H1 (cell line): ENCODE results near the gene RBFOX1. TPM values are rescaled to one million over a fixed set of nuclear protein-coding genes. Genes with fewer than 3 reads are reported as not detected.

Experiments used
- BACH1 ChIP-seq: IDR thresholded peaks from 2 replicates; pipeline ENCODE4 v1.6.1; 2012; ENCODE audit warnings: low read length, improper control_type of control experiment
- BCL11A ChIP-seq, 2 experiments: IDR thresholded peaks; one replicate each; pipeline ENCODE4 v1.6.1; 2011; ENCODE audit warnings: low read depth in 2 of 2, low read length in 2 of 2, mild to moderate bottlenecking in 2 of 2
- EGR1 ChIP-seq: IDR thresholded peaks from 2 replicates; pipeline ENCODE4 v1.6.1; 2011; ENCODE audit warnings: low read depth, low read length, borderline replicate concordance
- KDM1A ChIP-seq: fragments of 200-600, 300-600 bp; sonication (generic); IDR thresholded peaks from 2 replicates; pipeline ENCODE4 v1.7.1; 2016; ENCODE audit warnings: mild to moderate bottlenecking, low read length, borderline replicate concordance
- NANOG ChIP-seq: IDR thresholded peaks from 2 replicates; pipeline ENCODE4 v1.6.1; 2011; ENCODE audit warnings: low read length, low read depth, mild to moderate bottlenecking, inconsistent platforms; ENCODE audit not compliant: insufficient read depth, poor library complexity, severe bottlenecking
- POLR2A ChIP-seq, 2 experiments: IDR thresholded peaks; 1 replicate in 1 of 2; 2 replicates in 1 of 2; pipeline ENCODE4 v1.6.1; 2011; ENCODE audit warnings: low read depth in 2 of 2, low read length in 2 of 2, mild to moderate bottlenecking in 2 of 2; ENCODE audit errors: control extremely low read depth in 1 of 2
- polyA plus RNA-seq, 7 experiments: library from polyadenylated mRNA; depleted of rRNA in 3 of 7; stranded (reverse) in 5 of 7; unstranded in 2 of 7; fragments of >200 nt in 5 of 7; fragments of 200-250 nt in 2 of 7; gene quantifications; 1 replicate in 5 of 7; 2 replicates in 1 of 7; 4 replicates in 1 of 7; pipeline versions ENCODE4 v1.2.1 to v1.2.3, GENCODE V29; 2011 to 2013; ENCODE audit warnings: missing spikeins in 2 of 7, mixed read lengths in 2 of 7
- total RNA-seq: library from RNA; stranded (reverse); fragmentation: NEBNext Ultra II Directional; extraction: Animal tissue kit (Norgen Biotek cat#: 25700); gene quantifications from 2 replicates; pipeline ENCODE4 v1.2.1, GENCODE V29; 2021
- TF ChIP-seq, protein P1 (sequence below): IDR thresholded peaks from 2 replicates; pipeline ENCODE4 v1.6.1; 2011; ENCODE audit warnings: low read depth, mild to moderate bottlenecking, low read length; ENCODE audit not compliant: insufficient read depth

The RBFOX1 gene
- total and polyA plus RNA-seq, 2 of the 8 experiments (the other 6 are each of a cell fraction or from before 2014, with no cell fraction given), result 1.7 to 2.8 TPM

DNA sequence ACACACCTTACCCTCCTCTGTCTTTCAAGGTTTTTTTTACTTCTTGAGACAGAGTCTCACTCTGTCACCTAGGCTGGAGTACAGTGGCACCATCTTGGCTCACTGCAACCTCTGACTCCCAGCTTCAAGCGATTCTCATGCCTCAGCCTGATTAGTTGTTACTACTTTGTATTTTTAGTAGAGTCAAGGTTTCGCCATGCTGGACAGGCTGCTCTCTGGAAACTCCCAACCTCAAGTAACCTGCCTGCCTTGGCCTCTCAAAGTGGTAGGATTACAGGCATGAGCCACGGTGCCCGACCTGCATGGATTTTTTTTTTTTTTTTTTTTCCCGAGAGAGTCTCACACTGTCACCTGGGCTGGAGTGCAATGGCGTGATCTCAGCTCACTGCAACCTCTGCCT, 273.2 kb downstream of the RBFOX1 start (continued):
- TF ChIP-seq POLR2A (IDR thresholded peaks at IDR 0.05; ENCODE audit: control extremely low read depth in 1 of 2, low read depth in 2 of 2, low read length in 2 of 2) (no peak), BCL11A (IDR thresholded peaks at IDR 0.05; ENCODE audit: low read depth in 2 of 2, low read length in 2 of 2) (no peak), KDM1A (no peak), EGR1 (no peak), BACH1 (no peak), NANOG (no peak)
- TF ChIP-seq, protein P1, sequence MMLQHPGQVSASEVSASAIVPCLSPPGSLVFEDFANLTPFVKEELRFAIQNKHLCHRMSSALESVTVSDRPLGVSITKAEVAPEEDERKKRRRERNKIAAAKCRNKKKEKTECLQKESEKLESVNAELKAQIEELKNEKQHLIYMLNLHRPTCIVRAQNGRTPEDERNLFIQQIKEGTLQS, result no peak
